ENCODE results near the gene ITGAD.
"Not testable (repeated sequence)": the region's sequence is repeated elsewhere in the genome, so short reads cannot be mapped to it uniquely, and the experiment has no call there.

Gene ITGAD

DNA sequence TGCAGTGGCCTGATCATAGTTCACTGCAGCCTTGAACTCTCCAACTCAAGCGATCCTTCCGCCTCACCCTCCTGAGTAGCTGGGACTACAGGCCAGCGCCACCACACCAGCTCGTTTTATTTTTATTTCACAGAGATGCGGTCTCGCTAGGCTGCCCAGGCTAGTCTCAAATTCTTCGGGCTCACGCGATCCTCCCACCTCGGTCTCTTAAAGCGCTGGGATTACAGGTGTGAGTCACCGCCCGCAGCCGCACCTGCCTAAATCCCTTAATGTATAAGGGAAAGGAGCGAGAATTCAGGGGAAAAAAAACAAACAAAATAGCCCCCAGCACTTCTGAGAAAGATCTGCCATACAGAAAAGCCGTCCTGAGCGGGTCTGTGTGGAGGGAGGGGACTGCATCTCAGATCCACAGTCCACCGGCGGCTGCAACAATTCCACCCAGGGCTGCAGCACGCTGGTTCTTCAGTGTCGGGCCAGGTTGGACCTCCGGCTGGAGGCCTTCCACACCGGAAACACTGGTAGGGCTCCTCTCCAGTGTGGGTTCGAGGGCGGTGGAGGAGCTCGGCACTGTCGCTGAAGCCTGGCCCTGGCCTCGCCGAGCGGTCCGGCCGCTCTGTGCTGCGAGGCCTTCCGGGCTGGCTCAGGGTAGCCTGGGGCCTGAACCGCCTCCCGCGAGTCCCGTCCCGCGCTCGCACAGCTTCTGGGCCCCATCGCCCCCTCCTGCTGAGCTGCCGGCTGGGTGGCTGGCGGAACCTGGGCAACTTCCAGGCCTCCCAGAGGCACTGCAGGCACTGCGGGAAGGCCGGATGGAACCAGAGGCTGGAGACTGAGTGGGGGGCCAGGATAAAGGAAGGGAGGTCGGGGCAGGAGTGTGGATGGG, 42.4 kb downstream of the ITGAD start:
- no peak for DNase-seq

DNA sequence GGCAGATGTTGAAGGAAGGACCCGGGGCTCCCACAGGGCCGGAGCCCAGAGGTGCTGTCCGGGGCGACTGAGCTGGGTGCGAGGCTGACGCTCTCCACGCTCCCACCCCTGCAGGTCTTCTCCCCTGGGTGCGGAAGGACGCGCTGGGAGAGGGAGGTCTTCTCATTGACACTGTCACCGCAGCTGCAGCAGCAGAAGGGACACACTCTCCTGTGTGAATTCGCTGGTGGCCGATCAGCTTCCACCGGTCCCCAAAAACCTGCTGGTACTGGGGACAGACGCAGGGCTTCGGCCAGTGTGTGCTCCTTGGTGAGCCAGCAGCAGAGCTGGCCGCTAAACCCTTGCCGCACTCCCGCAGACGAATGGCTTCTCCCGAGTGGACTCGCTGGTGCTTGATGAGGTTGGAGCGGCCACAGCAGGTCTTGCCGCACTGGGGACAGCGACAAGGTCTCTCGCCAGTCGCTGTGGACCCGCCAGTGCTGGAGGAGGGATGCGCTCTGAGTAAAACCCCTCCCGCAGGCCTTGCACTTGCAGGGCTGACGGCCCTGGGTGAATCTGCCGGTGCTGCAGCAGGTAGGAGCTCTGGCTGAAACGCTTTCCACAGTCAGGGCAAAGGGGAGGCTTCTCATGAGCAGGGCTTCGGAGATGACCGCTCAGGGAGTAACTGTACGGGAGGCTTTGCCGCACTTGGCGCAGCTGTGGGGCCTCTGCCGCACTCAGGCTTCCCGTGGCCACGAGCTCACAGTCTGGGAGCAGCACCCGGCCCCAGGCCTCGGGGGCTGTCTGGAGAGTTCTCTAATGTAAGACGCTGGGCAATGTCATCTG, 43.3 kb downstream of the ITGAD start:
- DNase-seq: no peak

DNA sequence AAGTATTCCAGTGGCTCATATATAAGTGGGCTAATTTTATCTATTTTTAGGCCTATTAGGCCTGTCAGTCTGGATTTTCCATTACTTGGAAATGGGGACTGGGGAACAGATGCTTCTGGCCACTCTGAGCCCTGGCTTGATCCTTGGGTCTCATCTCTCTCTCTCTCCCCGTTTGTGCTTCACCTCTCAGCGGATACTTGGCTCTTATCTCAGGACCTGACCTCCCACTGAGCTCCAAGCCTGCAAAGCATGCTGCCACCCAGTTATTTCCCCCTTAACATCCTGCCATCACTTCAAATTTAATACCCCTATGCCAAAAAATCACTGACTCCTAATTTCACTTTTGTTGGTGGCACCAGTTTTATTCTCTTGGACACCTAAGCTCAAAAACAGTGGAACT, 45.3 kb downstream of the ITGAD start:
- no peak for DNase-seq

DNA sequence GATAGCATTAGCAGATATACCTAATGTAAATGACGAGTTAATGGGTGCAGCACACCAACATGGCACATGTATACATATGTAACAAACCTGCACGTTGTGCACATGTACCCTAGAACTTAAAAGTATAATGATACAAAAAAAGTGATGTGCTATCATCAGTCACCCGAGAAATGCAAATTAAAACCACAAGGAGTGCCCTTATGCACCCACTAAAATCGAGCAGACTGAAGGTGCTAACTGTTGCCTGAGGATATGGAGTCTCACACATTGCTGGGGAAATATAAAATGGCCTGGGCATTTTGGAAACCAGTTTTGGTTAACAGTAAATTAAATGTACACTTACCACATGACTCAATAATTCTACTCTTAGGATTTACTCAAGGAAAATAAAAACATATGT, 45.9 kb downstream of the ITGAD start:
- not testable (repeated sequence) for DNase-seq

DNA sequence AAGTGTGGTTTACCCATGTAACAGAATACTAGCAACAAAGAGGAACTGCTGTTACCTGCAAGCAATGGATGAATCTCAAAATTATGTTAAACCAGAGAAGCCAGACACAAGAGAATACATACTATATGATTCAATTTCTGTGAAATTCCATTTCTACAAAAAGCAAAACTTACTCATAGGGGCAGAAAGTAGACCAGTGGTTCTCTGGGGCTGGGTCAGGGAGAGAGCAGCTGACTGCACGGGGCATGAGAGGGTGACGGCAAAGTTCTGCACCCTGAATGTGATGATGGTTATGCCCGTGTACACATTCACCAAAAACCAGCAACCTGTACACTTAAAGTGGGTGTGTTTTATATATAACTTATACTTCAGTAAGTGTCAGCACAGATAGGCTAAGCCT, 46.4 kb downstream of the ITGAD start:
- no peak for DNase-seq

DNA sequence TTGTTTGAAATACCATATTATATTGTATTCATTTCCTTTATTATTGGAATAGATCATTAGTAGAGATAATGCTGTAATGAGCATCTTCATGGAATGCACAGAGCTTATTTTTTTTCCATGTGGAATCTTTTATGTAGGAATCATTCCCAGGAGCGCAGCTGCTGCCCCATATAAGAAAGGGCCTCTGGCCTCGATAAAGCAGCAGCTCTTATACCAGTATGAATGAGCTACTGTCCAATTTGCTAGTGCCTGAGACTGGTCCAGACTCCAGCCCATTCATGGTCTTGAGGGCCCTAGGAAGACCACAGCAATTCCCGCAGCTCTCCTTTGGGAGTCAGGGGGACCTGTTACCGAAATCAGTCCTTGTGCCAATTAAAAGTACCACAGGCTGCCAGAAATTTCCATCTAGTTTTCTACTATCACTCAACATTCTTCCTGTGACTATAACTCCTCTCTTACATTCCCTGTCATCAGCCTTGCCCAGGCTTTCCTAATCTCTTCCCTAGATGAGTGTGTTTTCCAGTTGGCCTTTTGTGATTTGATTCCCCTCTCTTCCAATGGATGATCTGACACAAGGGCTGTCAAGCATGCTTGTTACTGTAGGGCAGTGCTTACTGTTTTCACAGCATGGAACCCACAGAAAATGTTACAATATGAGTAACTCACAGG, 47.5 kb downstream of the ITGAD start:
- DNase-seq: no peak

DNA sequence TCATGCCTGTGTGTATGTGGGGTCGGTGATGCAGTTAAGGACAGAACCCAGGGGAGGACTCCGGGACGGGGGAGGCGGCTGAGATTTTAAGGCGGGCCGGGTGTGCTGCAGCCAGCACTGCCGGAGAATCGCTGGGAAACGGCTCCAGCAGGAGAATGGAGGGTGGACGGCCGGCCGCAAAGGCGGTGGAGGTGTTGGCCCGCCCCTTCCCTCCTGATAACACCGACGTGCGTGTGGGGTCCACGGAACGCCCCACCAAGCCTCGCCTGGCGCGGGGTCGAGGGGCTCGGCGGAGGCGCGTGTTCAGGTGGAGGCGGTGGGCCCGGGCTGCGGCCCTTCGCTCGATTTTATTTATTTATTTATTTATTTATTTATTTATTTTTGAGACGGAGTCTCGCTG, 48.8 kb downstream of the ITGAD start:
- DNase-seq: no peak

DNA sequence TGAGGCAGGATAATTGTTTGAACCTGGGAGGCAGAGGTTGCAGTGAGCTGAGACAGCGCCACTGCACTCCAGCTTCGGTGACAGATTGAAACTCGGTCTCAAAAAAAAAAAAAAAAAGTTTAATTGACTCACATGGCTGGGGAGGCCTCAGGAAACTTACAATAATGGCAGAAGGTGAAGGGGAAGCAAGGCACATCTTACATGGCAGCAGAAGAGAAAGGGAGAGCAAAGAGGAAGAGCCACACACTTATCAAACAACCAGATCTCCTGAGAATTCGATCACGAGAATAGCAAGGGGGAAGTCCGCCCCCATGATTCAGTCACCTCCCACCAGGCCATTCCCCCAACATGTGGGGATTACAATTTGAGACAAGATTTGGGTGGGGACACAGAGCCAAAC, 52.8 kb downstream of the ITGAD start:
- not testable (repeated sequence) for DNase-seq

DNA sequence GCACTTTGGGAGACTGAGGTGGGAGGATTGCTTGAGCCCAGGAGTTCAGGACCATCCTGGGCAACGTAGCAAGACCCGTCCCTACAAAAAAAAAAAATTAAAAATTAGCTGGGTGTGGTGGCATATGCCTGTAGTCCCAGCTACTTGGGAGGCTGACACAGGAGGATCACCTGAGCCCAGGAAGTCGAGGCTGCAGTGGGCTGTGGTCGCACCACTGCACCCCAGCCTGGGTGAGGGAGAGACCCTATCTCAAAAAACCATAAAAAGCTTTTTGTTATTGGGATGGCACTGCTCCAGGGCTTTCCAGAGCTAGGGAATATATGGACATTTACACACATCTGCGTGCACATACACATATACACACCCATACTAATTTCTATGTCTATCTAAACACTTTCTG, 58.1 kb downstream of the ITGAD start:
- no peak for DNase-seq

DNA sequence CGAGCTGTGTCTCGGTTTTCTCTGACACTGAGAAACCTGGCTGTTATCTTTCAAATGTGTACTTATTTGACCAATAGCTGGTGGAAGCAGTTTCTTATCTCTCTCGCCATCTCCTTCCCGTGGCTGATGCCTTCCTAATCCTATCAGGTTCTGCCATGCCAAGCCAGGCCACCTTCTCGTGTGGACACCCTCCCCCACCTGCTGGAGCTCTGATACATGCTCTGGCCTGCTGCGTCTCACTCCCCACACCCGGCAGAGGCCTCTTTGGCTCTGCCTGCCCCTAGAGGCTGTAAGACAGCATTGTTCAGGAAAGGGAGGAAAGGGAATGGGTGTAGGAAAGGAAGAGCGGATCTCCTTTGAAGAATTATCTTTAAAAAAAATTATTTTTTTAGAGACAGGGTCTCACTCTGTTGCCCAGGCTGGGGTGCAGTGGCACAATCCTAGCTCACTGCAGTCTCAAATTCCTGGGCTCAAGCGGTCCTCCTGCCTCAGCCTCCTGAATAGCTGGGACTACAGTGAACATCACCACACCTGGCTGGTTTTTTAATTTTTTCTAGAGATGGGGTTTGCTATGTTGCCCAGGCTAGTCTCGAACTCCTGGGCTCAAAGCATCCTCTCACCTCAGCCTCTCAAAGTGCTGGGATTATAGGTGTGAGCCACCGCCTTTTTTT, 58.7 kb downstream of the ITGAD start:
- no peak for DNase-seq

DNA sequence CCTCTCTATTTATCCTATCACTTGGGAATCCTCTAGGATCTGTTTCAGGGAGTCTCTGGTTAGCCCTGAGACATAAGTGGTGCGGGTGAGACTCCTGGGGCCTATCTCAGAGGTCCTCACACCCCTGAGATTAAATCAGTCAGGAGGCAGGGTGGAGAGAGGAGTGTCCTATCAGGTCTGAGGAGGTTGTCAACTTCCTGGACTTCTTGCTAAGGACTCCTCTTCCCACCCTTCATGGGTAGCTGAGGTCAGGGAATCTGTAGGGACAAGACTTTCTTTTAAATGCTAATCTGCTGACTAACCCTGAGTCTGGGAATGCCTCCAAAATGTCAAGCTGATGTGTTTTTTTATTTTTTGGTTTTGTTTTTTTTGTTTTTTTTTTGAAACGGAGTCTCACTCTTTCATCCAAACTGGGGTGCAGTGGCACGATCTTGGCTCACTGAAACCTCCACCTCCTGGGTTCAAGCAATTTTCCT, 59.5 kb downstream of the ITGAD start:
- no peak for DNase-seq

DNA sequence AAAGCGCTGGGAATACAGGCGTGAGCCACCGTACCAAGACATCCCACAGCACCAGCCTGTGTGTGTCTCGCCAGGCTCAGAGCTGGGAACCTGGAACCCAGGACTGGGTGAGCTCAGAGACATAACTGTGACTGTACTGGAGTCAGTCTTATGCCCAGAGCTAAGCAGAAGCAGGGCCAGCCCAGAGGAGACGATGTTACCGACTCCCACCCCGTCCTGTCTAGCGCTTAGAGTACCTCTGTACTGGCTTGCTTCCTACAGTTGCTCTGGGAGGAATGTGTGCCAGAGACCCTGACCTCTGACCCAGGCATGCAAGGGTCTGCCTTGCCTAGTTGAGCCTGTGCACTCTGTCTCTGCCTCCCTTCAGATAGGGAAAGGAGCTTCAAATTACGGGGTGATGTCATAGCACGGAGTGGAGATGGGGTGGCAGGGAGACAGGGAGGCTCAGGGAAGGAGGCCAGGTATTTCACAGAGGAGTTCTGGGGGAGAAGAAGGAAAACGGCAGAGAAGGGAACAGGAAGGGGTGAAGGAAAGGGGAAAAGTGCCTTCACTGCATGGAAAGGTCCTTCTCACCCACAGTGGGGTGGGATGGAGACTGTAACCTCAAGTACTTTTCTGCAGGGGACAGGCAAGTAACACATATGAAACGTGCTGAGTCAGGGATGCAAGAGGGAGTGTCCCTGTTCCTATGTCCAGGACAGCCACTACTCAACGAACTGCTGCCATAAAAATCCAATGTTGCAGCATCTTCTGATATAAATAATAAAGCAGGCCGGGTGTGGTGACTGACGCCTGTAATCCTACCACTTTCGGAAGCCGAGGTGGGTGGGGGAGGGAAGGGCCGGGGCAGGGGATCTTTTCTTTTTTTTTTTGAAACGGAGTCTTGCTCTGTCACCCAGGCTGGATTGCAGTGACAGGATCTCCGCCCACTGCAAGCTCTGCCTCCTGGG, 60.4 kb downstream of the ITGAD start:
- no peak for DNase-seq

DNA sequence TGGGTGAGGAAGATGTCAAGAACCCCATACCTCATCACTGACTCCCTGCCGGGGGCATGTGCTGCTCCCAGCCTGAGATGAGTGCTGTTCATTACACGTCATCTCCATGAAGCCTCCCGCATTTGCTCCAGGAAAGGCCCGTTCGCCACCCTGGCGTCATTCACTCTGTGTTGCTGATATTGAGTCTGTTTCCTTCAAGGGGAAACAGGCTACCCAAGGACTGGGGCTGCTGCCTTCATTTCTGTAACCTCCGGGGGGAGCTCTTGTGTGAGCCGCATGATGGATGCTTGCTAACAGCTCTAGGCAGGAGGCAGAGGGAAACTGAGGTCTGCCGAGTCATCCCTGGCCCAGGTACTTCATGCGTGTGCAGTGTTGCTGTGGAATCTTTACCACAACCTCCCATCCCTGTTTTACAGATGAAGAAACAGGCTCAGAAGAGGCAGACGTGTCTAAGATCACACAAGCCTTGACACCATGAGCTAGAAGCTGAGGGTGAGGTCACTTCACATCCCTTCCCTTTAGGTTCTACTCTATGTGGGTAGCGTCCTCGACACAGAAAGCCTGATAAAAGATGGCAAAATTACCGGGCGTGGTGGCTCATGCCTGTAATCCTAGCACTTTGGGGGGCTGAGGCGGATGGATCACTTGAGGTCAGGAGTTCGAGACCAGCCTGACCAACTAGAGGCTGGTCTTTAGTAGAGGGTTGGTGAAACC, 62.6 kb downstream of the ITGAD start:
- DNase-seq: no peak

DNA sequence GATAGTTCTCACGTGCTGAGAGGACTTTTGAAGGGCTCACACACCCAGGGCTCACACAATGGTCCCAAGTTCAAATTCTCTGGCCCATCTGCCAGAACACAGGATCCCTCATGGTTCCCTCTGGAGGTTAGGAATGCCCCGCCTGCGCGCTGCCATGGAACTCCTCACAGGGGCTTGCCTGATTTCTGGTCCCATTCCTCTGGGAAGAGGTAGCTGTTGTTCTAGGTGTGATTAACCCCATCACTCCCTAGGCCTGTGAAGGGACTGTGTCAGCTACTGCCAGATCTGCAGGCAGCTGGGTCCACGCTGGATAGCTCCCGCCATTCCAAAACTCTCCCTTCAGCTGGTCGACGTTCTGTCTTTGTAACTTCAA, 63.8 kb downstream of the ITGAD start:
- no peak for DNase-seq

DNA sequence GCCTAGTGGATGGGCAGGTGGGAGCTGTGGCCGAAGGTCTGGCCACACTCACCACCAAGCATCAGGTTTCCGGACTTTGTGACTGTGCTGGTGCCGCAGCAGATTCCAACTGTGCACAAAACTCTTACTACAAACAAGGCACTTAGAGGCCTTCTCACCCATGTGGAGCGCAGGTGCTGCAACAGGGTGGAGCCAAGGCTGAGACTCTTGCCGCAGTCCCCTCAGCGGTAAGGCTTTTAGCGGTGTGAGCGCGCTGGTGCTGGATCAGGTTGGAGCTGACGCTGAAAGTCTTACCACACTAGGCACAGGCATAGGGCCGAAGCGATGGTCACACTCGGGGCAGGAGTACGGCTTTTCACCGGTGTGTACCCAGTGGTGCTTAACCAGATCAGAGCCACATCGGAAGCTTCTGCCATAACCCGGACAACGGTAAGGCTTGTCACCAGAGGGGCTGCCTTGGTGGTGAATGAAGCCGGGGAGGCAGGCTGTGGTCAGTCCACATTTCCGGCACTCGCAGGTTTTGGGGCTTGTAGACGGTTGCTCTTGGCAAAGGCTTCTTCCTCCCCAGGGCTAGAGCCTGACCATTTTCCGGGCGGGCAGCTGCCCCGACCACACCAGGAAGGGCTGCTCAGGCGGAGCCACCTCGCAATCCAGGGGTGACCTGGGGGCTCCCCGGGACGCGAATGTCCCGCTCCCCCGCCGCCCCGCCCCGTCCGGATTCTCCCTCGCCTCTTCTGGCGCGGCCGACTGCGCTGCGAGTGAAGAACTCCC, 65.1 kb downstream of the ITGAD start:
- peak; percentile 53 for DNase-seq

DNA sequence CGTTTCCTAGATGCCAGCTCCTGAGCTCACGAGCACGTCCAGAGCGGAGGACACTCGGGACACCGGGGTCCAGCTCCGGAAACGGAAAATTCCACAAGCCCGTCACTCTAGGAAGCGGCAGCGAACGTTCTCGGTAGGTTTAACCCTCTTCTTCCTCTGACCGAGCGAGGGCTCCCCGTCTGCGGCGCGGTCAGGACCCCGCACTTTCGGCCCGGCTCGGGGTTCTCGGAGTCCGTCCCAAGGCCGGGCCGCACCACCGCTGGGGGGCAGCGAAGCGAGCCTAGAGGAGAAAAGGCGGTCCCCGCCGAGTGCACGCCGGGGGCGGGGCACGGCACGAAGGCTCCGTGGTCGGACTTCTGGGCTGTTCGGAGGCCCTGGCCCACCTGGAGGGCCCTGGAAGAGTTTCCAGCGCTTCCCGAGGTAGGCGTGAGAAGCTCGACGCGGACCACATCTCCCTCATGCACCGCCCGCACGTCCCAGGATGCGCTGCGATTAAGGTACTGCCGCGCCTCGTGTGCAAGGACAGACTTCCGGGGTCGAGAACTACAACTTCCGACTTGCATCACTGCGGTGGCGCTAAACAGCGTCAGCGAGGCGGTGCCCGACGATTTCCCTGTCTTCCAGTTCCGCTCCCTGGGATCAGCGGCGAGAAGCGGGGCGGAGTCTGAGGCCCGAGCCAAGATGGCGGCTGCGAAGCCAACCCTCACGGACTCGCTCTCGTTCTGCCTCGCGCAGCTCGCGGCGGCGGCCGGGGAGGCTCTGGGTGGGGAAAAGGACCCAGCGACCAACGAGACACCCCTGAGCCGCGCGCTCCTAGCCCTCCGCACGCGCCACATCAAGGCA, 65.9 kb downstream of the ITGAD start, which contains the start of gene ARMC5:
Gene ARMC5 (plus strand): TSS at position 658 of the 843 bp plus-strand sequence. CDS start 24 bp downstream, at position 682.
- DNase-seq: peak; percentile 91

DNA sequence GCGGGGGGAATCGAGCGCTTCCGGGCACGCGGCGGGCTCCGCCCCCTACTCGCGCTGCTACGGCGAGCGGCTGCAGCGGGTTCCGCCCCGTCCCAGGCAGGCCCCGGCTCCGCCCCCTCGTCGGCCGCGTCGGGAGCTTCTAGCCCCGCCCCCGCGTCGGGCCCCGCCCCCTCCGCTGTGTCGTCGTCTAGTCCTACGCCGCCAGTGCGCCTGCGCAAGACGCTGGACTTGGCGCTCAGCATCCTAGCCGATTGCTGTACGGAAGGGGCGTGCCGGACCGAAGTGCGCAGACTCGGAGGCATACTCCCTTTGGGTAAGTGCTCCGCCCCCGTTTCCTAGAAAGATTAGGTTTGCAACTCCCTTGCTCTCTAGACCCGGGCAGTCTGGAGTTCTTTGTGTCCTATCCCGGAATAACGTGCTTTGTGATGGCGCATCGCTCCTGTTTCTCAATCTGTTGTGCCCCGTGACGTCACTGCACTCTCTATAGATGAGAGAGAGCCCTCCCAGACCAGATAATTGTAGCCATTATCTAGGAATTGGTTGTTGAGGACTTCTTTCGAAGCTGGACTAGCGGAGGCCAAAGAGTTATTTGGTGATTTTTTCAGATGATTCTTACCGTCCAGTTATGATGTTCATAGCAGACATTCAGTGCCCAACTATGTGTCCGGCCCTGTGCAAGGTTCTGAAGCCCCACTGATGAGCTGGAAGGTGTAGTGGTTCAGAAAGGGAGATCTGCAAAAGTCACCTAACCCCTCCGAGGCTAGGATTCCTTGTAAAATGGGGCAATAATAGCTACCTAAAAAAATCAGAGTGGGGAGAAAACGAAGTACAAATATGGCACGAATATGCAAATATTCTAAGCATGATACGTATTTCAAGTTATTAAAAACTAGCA, 66.8 kb downstream of the ITGAD start:
- peak; percentile 100 for DNase-seq

DNA sequence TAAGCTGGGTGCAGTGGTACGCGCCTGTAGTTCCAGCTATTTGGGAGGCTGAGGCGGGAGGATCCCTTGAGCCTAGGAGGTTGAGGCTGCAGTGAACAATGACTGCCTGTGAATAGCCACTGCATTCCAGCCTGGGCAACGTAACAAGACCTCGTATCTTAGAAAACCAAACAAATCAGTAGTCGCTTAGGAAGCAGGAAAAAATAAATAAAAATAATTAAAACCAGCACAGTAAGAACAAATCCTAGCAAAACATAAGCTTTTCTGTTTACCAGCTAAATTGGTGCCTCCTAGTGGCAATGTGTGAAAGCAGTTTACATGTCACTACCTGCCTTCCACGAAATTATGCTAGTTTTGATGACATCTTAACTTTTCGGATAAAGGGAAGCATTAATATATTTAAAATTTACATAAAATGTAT, 67.5 kb downstream of the ITGAD start:
- DNase-seq: no peak

All from KG1 (cell line).